NCI-H748 treated with DMSO at 0.1 percent for 48 hours (cell line): ENCODE results near the gene P2RX3.

ENCODE experiments used
- DNase-seq: peaks from one replicate; lab custom pipeline; 2025; lab: John Stamatoyannopoulos, UW

Gene P2RX3

GRCh38 chr11:57373146-57373545, 35.0 kb downstream of the P2RX3 start:
- no peak for DNase-seq

- no peak for DNase-seq
These were observed 36.8 kb downstream of the P2RX3 start for GRCh38 chr11:57374966-57375365.

- DNase-seq = no peak
These were observed 37.3 kb downstream of the P2RX3 start for GRCh38 chr11:57375490-57375889.

- no peak for DNase-seq
These were observed 38.2 kb downstream of the P2RX3 start for GRCh38 chr11:57376095-57377090.

GRCh38 chr11:57377107-57377506, 39.0 kb downstream of the P2RX3 start:
- no peak for DNase-seq

- no peak for DNase-seq
These were observed 40.0 kb downstream of the P2RX3 start for GRCh38 chr11:57378186-57378585.

- no peak for DNase-seq
These were observed 41.6 kb downstream of the P2RX3 start for GRCh38 chr11:57379732-57380131.

- no peak for DNase-seq
These were observed 42.8 kb downstream of the P2RX3 start, which contains the start of gene PRG3 for GRCh38 chr11:57380975-57381374. Gene PRG3, minus strand, starts transcription at chr11:57381150. Its CDS starts 442 bp downstream, at chr11:57380708.

- DNase-seq = no peak
These were observed 48.2 kb downstream of the P2RX3 start for GRCh38 chr11:57386178-57386940.

- DNase-seq = no peak
These were observed 49.3 kb downstream of the P2RX3 start for GRCh38 chr11:57387289-57388030.

GRCh38 chr11:57390535-57390934, 52.4 kb downstream of the P2RX3 start, which contains the start of gene PRG2:
Gene PRG2, minus strand, starts transcription at chr11:57390650. Its CDS starts 706 bp downstream, at chr11:57389944.
- no peak for DNase-seq

GRCh38 chr11:57391111-57391510, 53.0 kb downstream of the P2RX3 start:
- no peak for DNase-seq

GRCh38 chr11:57391539-57391938, 53.4 kb downstream of the P2RX3 start:
- DNase-seq = no peak

- no peak for DNase-seq
These were observed 54.1 kb downstream of the P2RX3 start for GRCh38 chr11:57392066-57392762.

- DNase-seq = no peak
These were observed 54.6 kb downstream of the P2RX3 start for GRCh38 chr11:57392763-57393105.

GRCh38 chr11:57394203-57394965, 56.2 kb downstream of the P2RX3 start:
- DNase-seq = no peak

- DNase-seq = no peak
These were observed 57.9 kb downstream of the P2RX3 start for GRCh38 chr11:57395905-57396623.

GRCh38 chr11:57396744-57397143, 58.6 kb downstream of the P2RX3 start:
- no peak for DNase-seq

- DNase-seq = no peak
These were observed 59.3 kb downstream of the P2RX3 start for GRCh38 chr11:57397394-57397990.

- DNase-seq = no peak
These were observed 61.1 kb downstream of the P2RX3 start for GRCh38 chr11:57399221-57399620.
